ENCODE results near the gene SPOUT1.

DNA sequence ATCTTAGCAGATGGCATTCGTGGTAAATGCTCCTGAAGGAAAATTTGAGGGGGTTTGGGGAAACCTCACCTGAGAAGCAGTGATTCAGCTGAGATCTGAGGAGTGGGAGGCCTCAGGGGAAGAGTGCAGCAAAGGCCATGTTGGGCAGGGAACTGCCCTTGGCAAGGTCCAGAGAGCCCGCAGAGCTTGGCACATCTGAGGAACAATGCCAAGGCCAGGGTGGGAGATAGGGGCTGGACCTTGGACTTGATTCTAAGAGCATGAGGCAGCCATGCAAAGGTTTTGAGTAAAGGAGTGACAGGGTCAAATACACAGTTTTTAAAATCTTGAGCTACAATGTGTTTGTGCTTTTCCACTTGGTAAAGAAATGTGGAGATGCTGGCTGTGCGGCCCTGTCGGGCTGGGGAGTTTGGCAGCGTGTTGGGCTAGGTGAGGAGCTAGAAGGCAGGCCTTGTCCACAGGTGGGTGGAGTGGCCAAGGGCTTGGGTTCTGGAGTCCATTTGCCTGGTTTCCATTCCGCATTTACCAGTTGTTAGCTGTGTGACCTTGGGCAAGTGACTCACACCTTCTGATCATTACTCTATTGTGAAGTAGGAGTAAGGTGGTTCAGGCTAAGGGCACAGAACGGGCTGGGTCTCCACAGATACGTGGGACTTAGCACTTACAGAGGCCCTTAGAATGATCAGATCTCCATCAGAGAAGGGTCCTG, 36.5 kb downstream of the SPOUT1 start:
- no peak for TF ChIP-seq POLR2AphosphoS5 (IDR thresholded peaks at IDR 0.05)
- TF ChIP-seq POLR2A (IDR thresholded peaks at IDR 0.05): no peak
- TF ChIP-seq, protein P1, sequence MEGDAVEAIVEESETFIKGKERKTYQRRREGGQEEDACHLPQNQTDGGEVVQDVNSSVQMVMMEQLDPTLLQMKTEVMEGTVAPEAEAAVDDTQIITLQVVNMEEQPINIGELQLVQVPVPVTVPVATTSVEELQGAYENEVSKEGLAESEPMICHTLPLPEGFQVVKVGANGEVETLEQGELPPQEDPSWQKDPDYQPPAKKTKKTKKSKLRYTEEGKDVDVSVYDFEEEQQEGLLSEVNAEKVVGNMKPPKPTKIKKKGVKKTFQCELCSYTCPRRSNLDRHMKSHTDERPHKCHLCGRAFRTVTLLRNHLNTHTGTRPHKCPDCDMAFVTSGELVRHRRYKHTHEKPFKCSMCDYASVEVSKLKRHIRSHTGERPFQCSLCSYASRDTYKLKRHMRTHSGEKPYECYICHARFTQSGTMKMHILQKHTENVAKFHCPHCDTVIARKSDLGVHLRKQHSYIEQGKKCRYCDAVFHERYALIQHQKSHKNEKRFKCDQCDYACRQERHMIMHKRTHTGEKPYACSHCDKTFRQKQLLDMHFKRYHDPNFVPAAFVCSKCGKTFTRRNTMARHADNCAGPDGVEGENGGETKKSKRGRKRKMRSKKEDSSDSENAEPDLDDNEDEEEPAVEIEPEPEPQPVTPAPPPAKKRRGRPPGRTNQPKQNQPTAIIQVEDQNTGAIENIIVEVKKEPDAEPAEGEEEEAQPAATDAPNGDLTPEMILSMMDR (IDR thresholded peaks at IDR 0.05 in 8 of 11, conservative IDR thresholded peaks at IDR 0.05 in 3 of 11): no peak
